ENCODE measurements around the gene CYP4B1. TPM values are rescaled to one million over a fixed set of nuclear protein-coding genes. Genes with fewer than 3 reads are reported as not detected.

The CYP4B1 gene
- total RNA-seq, 4 donors from 2014 or later = 7.4 to 48.0 (median 42.4) TPM

GRCh38 chr1:46757247-46757955 lies 41.4 kb upstream of the CYP4B1 start:
- no peak overlapping the region for H3K27ac ChIP-seq
- no peaks in the 10 kb centered on the region for H3K4me1 ChIP-seq
- H3K27me3 ChIP-seq = no peaks in the 10 kb centered on the region
- H3K36me3 ChIP-seq = no peaks in the 10 kb centered on the region
- DNase-seq = no peak
- H3K4me3 ChIP-seq = no peak overlapping the region
- H3K9me3 ChIP-seq = no peaks in the 10 kb centered on the region
- TF ChIP-seq CTCF (IDR thresholded peaks at IDR 0.05) (no peak), POLR2A (IDR thresholded peaks at IDR 0.05) (no peak)

DNA sequence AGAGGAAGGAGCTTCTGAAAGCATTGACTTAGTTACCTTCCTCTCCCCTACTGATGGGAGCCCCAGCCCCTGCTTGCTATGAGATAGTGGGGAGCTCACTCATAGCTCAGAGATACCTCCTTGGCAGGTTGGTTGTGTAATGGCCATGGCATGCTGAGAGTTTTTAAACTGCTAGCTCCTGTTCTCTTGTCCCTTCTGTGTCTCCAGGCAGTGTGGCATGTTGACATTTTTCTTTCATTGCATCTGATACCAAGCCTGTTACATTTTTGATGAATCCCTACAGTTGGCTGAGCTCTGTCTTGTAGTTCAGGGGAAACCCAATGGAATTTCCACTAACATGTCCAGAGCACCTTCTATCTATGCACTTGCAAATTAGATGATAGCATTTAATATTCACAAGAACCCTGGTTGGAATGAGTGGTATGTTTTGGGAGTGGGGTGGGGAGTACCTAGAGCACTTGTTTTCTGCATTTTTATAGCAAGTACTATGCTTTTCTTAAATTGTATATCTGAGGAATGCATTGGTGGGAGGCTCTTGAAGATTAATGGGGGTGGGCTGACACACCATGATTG lies 40.8 kb upstream of the CYP4B1 start:
- Histone ChIP-seq H3K4me3 (no peak overlapping the region), H3K36me3 (no peaks in the 10 kb centered on the region), H3K9me3 (no peaks in the 10 kb centered on the region), H3K4me1 (no peaks in the 10 kb centered on the region), H3K27ac (no peak overlapping the region), H3K27me3 (no peaks in the 10 kb centered on the region)
- no peak for DNase-seq
- no peak for TF ChIP-seq CTCF (IDR thresholded peaks at IDR 0.05)
- TF ChIP-seq POLR2A (IDR thresholded peaks at IDR 0.05) = no peak

GRCh38 chr1:46760558-46761166 lies 38.2 kb upstream of the CYP4B1 start:
- H3K36me3 ChIP-seq = no peaks in the 10 kb centered on the region
- DNase-seq = no peak
- TF ChIP-seq CTCF (IDR thresholded peaks at IDR 0.05) (no peak), POLR2A (IDR thresholded peaks at IDR 0.05) (no peak)
- H3K9me3 ChIP-seq = no peaks in the 10 kb centered on the region
- no peaks in the 10 kb centered on the region for H3K27me3 ChIP-seq
- H3K4me1 ChIP-seq = no peaks in the 10 kb centered on the region
- H3K27ac ChIP-seq = no peak overlapping the region
- H3K4me3 ChIP-seq = no peak overlapping the region

DNA sequence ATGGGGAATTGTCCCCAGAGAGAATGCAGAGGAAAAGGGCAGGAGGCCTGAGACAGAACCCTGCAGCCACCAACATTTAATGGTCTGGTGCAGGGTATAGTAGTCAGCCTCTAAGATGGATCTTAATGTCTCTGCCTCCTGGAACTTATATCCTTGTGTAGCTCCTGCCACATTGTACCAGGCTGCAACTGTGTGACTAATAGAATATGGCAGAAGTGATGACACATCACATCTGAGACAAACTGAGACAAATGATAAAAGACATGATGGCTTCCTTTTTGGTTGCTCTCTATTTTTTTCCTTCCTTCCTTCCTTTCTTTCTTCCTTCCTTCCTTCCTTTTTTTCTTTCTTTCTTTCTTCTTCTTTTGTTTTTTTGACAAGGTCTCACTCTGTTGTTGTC lies 37.1 kb upstream of the CYP4B1 start:
- H3K4me3 ChIP-seq = no peak overlapping the region
- H3K9me3 ChIP-seq = no peaks in the 10 kb centered on the region
- no peaks in the 10 kb centered on the region for H3K4me1 ChIP-seq

GRCh38 chr1:46764402-46764801 lies 34.4 kb upstream of the CYP4B1 start:
- TF ChIP-seq POLR2A (IDR thresholded peaks at IDR 0.05) (no peak), CTCF (IDR thresholded peaks at IDR 0.05) (no peak)
- no peaks in the 10 kb centered on the region for H3K4me1 ChIP-seq
- no peaks in the 10 kb centered on the region for H3K36me3 ChIP-seq
- no peak overlapping the region for H3K27ac ChIP-seq
- peak in 1 of 3 donors; percentile 56 for DNase-seq
- H3K4me3 ChIP-seq = no peak overlapping the region
- H3K9me3 ChIP-seq = peaks cover 0 to 3% (median 0%) of the 10 kb centered on the region in 4 donors
- H3K27me3 ChIP-seq = no peaks in the 10 kb centered on the region

More for the DNA sequence above, 37.1 kb upstream of the CYP4B1 start:
- Histone ChIP-seq H3K27me3 (no peaks in the 10 kb centered on the region), H3K36me3 (no peaks in the 10 kb centered on the region), H3K27ac (no peak overlapping the region)
- DNase-seq = no peak
- no peak for TF ChIP-seq CTCF (IDR thresholded peaks at IDR 0.05)
- TF ChIP-seq POLR2A (IDR thresholded peaks at IDR 0.05) = no peak

Measured in Peyer's patch (tissue), 4 donors.